Right renal cortex interstitium (tissue), 3 donors: ENCODE results near the gene TCEA2. TPM values are rescaled to one million over a fixed set of nuclear protein-coding genes. Genes with fewer than 3 reads are reported as not detected.

Source experiments
- DNase-seq, 3 donors: peaks; one replicate each; pipeline ENCODE4 v3.0.0-alpha.2; 2013; ENCODE audit warnings: low read depth in 3 of 3, low spot score in 2 of 3
- polyA plus RNA-seq, 3 donors: library from polyadenylated mRNA; unstranded; fragments of 120-200 nt; gene quantifications; one replicate each; pipeline ENCODE4 v1.2.1, GENCODE V29; 2013; ENCODE audit not compliant: insufficient read length in 3 of 3

The TCEA2 gene
- polyA plus RNA-seq, 3 donors: 71.0 to 72.0 (median 71.0) TPM

DNA sequence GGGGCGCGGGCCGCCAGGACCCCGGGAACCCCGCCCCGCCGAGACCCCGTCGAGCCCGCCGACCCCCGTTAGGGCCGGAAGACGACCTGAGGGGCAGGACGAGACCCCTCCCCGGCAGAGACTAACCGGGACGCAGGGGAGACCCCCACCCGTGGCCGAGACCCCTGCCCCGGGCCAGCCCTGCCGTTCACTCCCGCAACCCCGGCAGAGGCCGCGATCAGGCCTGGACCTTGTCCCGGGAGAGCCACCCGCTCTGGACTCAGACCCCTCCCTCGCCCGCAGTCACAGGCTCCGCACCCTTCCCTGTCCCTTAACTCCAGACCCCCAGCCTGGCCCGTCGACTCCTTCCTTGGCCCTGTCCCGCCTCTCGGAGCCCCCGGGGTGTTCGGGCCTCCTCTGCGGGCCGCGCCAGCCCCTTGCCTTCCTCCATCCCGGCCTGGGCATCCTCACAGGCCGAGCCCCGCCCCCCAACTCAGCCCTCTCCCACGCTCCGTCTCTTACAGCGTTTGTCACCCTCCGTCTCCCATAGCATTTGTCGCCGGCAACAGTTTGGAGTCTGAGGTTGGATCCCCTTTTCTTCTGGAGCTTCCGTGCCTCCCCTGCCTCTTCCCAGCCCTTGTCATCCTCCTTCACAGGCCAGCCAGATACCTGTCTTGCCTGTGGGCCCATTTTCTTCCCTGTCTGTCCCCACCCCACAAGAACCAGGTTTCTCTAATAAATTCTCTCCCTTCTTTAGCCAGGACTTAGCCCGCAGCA lies 569 bp downstream of the TCEA2 start:
- DNase-seq: no peak

DNA sequence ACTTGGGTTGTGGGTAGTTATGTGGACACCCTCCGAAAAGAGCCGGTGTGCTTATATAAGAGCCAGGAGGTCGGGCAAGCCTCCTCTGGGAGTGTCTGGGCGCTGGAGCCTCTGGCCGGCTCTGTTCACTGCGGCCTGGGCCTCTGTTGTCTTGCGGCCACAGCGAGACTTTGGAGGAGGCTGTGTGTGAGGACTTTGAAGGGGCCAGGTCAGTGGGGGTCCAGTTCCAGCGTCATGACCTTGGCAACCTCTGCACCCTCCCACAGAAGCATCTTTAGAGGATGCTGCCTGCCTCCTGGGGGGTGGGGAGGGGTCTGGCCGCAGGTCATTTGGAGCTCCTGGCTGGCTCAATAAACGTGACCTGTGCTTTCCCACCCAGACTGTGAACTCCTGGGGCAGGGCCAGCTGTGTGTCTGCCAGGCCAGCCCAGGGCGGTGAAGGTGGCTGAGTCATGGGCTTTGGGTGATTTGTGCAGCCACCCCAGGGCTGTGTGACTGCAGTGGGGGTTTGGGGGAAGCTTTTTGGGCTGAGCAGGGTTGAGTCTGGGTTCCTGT lies 1.2 kb downstream of the TCEA2 start:
- no peak for DNase-seq

DNA sequence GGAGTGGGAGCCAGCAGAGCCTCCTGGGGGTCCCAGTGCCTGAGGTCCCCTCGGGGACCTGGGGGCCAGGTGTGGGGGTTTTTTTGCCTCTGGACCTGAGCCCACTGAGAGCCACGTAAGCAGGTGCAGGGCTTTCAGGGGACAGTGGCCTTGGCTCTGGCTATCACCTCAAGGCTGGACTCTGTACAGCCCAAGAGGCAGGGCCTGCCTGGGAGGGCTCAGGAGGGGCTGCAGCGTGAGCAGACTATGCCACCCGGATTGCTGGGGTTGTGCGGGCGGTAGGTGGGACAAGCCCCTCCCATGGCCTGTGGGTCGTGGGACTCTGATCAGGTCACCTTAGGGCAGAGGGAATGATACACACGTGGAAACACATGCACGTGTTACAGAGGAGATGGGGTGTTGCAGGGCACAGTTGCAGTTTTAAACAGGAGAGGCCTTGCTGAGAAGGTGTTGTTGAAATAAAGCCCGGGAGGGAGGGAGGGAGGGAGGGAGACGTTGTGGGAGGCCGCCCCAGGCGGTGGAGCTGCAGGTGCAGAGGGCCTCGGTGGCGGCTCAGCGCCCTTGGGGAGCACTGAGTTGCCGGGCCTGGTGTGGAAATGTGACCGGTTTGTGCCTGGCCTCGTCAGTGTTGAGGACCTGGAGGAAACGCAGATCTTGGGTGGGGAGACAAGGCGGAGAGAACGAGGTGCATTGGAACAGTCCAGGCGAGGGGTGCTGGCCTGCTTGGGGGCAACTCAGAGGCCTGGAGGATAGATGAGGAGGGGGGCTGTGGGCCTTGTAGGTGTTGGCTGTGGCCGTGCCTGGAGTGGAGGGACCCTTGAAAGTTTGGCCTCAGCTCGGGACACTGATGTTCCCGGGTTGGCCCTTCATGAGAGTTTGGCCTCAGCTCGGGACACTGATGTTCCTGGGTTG lies 2.3 kb downstream of the TCEA2 start:
- DNase-seq: no peak

DNA sequence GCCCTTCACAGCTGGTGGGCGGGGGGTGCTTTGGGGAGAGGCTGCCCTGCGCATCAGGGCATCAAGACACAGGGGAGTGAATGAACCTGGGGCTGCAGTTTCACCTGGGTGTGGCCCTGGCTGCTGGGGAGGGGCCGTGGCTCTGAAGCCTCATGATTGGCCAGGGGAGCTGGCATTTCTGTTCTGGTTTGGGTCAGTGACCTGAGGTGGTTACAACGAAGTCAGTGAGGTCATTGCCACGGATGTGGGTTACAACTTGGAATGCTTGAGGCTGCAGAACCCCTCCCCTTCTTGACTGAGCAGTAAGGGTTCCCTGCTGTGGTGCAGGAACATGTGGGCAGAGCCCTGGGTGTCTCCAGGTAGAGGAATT lies 3.0 kb downstream of the TCEA2 start:
- DNase-seq: no peak

- no peak for DNase-seq
Measured at GRCh38 chr20:64067005-64067632, 4.1 kb downstream of the TCEA2 start.

- no peak for DNase-seq
Measured at GRCh38 chr20:64067733-64068307, 4.8 kb downstream of the TCEA2 start.

DNA sequence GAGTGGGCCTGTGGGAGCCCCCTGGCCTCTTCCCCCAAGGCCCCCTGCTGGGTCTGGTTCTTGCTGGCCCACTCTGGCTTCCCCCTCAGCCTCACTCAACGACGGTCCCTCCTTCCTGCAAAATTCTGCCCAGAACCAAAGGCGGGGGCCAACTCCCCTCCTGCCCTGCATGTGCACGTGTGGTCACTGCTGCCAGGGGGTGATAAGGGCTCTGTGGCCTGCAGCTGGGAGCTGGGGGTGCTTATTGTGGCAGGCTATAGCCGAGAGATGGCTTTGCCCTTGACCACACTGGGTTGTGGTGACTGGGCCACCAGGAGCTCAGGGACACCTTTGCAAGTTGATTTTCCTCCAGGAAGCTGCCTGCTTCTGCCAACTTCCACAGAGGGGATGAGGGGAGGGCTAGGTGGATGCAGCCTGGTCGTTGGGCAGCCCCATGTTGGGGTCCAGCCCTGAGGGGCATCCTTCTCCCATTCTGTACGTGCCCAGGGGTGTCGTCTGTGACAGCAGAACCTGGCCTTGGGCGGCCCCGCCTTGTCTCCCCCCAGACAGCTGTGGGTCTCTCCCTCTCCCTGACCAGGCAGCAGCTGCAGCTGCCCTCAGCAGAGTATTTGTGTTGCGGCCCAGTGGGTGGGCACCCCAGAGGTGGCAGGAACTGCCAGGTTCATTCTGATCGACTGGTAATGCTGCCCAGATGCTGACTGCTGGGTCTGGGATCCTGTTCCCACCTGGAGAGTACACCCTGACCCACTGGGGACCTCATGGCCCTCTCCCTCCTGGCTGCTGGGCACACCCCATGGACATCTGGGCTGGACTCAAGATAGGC lies 5.6 kb downstream of the TCEA2 start:
- no peak for DNase-seq

- no peak for DNase-seq
Measured at GRCh38 chr20:64069209-64069613, 6.2 kb downstream of the TCEA2 start.

GRCh38 chr20:64069614-64070243 lies 6.7 kb downstream of the TCEA2 start:
- no peak for DNase-seq

DNA sequence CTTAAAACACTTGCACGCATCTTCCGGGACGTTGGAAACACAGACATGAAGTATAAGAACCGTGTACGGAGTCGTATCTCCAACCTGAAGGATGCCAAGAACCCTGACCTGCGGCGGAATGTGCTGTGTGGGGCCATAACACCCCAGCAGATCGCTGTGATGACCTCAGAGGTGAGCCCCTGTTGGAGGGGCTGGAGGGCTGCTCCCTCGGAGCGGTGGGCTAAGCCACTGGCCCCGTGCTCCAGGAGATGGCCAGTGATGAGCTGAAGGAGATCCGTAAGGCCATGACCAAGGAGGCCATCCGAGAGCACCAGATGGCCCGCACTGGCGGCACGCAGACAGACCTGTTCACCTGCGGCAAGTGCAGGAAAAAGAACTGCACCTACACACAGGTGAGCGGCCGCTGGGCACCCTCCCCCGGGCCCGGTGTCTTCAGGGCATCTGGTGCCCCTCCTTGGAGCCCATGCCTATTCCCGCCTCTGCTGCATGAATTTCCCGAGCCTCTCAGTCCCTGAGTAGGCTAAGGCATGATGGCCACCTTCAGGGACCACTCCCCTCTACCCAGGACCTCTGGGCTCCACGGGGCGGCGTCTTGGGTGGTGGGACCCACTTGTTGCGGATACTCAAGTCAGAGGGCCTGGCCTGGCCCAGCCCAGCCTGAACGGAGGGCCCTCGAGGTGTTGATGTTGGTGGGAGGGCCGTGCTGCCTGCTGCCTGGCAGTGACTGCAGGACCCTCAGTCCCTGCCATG lies 7.4 kb downstream of the TCEA2 start:
- DNase-seq: no peak

DNA sequence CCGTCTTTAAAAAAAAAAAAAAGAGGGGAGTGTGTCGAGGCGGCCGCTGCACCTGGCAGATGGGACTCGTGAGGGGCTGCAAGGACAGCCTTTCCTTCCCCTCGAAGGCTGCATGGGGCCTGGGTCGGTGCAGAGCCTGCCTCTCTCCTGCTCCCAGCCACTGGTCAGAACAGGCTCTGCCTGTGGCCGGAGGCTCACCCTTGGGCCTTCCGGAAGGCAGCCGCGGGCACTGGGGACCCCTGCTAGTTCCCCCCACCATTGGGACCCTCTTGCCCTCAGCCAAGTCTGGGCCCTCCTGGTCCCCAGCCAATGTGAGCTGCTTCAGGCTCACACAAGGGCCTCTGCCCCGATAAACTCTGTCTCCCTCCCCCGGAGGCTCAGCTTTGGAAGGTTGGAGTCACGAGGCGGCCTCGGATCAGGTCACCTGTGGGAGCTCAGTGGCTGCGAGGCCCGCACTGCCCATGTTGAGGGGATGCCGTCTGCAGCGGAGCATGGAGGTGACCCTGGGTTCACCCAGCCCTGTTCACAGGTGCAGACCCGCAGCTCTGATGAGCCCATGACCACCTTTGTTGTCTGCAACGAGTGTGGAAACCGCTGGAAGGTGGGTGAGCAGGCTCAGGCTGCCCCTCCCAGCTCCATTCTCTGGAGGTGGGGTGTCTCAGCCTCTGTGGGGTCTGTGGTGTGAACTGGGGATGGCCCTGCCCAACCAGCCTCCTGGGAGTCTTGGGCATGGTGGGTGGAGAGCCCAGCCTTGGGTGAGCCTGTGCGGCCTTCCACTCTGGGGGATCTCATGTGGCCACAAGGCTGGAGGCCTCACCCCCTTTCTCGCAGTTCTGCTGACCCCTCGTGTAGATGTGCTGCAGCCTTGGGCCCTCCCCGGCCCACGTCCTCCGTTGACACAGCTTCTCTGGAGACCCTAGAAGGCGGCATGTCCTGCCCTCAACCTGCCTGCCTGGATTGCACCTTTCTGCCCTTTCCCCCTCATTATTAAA lies 8.6 kb downstream of the TCEA2 start:
- DNase-seq: no peak

- no peak for DNase-seq
Measured at GRCh38 chr20:64072498-64073063, 9.6 kb downstream of the TCEA2 start.

DNA sequence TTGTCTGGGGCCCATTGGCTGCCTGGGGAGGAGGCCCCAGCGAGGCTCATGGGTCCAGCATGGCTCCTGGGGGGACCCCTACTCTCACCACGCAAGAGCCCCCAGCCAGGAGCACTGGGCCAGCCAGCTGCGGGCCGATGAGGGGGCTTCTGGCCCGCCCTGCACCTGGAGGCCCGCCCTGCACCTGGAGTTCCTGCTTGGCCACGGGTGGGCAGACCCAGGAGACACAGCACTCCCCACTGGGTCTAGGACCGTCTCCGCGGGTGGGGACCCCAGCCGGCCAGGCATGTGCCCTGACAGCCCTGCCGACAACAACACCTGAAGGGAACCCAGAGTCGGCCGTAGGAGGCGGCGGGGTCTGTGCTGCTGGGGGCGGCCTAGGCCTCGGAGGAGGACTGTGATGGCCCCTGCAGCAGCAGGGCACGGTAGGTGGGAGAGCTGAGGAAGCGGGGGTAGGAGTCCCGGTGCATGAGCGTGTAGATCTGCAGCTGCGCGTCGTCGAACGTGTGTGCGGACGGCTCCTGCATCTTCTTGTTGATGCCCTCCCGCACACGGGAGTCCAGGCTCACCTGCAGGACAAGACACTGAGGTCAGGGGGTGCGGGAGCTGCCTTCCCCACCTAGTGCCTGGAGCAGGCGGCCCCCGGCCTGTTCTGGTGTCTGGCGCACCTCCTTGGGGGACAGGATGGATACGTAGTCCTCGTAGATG lies 10.6 kb downstream of the TCEA2 start:
- no peak for DNase-seq

GRCh38 chr20:64074184-64074789 lies 11.3 kb downstream of the TCEA2 start:
- DNase-seq: no peak

DNA sequence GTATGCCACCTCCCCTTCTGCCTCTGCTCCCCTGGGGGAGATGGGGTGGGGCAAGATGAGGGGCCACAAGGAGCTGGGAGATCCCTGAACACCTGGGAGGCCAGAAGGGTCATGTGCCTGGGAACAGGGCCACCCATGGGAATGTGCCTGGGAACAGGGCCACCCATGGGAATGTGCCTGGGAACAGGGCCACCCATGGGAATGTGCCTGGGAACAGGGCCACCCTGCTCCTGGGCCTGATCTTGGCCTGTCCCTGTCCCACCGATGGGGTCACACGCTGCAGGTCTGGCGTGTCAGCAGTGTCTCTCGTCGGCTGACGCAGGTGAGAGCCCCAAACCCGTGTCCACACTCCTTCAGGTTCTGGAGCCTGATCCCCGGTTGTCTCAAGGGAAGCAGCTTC lies 12.0 kb downstream of the TCEA2 start:
- DNase-seq: no peak

DNA sequence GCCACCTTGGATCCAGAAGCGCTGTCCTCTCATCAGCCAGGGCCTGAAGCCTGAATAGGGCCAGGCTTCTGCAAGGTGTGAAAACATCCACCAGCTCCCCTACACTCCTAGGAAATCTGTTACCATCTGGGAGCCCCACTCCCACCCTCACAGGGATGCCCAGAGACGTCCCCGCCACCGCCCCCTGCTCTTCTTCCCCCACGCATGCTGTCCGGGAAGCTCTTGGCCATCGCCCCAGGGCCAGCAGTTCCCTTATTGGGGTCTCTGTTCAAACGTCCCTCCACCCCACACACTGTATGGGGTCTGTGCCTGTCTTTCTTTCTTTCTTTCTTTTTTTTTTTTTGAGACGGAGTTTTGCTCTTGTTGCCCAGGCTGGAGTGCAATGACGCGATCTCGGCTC lies 12.6 kb downstream of the TCEA2 start:
- DNase-seq: no peak
